Stimulated activated CD8-positive, alpha-beta memory T cell treated with anti-CD3 and anti-CD28 coated beads, Interleukin-4, amount 100 ng/mL, for 1 hour (primary cell): ENCODE data around the gene SH3RF3.

Experiments
- DNase-seq, 2 donors: peaks; one replicate each; pipeline ENCODE4 v3.0.0-alpha.2; 2020; ENCODE audit warnings: low read depth in 2 of 2, low spot score in 1 of 2

The SH3RF3 gene

GRCh38 chr2:109277406-109277805, 148.4 kb downstream of the SH3RF3 start:
- no peak for DNase-seq

DNA sequence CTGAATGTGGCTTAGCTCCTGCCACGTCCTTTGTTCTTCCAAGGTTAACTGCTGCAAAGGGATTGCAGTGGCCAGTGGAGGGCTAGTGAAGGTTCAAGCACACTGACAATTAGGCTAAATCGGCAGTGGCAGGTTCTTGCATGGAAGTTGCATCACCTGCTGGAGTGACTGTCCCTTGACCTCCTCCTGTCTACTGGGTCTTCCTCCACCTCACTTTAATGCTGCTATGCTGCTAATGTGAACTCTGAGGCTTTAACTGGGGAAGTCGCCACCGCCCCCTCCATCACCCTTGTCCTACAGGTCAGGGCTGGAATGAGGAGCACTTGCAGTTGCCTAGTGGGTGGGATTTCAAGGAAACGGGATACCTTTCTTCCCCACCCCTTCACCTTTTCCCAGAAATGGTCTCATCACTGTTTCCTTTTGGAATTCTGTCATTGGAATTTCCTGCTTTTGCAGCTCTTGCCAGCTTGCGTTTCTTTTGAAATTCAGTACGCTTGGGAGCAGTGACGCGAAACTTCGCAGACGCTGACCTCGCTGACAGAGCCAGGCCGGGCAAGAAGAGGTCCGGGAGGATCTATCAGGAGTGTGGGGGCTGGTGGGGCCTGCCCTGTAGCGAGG, 150.3 kb downstream of the SH3RF3 start:
- DNase-seq = no peak

GRCh38 chr2:109280804-109281203, 151.8 kb downstream of the SH3RF3 start:
- no peak for DNase-seq

GRCh38 chr2:109282360-109282759, 153.4 kb downstream of the SH3RF3 start:
- DNase-seq = no peak

- DNase-seq = no peak
Measured at GRCh38 chr2:109282865-109283264, 153.9 kb downstream of the SH3RF3 start.

DNA sequence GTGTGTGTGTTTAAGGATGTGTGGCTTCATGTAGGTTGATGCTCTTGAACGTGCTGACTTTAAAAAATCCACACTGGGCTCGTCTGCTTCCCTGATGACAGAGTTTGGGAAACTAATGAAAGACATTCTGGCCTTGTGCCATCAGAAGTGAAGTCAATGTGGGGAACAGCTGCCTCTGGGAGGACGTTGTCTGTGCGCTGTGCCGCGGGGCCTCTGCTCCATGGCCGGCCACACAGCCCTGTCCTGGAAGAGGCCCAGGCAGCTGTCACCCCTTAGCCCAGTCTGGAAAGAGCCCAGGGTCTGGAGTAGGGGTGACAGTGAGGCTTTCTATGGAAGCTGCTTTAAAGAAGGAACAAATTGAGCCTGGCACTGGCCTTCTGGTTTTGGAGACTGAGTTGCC, 155.8 kb downstream of the SH3RF3 start:
- no peak for DNase-seq

DNA sequence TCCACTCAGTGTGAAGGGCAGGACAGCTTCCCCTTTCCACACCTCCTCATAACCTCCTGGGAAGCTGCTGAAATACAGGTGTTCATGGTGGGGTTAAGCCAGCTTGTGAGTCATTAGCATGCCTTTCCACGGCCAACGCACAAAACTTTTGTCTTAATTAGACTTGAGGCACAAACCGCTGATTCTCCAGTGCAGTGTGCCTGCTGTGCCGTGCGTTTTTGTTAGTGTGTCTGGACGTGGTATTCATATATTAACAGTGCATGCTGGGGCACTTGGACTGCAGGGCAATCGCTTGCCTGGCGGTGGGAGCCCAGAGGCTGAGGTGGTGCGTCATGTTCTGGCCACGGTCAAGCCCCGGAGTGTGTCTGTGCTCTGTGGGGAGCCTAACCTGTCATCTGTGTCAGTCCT, 156.2 kb downstream of the SH3RF3 start:
- no peak for DNase-seq

GRCh38 chr2:109287413-109287812, 158.4 kb downstream of the SH3RF3 start:
- DNase-seq = no peak

DNA sequence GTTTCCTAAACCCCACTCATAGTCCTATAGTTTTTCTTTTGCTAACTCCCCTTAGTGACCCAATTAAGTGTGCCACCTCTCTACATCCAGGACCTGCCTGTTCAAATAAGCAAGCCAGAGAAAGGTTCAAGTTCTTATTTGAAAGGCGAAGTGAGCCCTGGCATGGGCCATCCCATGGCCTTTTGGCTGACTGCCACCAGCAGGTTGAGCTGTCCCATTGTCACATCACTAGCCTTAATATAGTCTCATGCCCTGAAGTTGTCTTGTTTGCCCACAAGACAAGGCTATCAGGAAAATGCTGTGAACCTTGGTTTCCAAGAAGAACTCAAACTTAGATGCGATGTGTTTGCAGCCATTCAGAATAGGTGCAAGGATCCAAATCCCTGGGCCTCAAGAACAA, 158.8 kb downstream of the SH3RF3 start:
- no peak for DNase-seq

DNA sequence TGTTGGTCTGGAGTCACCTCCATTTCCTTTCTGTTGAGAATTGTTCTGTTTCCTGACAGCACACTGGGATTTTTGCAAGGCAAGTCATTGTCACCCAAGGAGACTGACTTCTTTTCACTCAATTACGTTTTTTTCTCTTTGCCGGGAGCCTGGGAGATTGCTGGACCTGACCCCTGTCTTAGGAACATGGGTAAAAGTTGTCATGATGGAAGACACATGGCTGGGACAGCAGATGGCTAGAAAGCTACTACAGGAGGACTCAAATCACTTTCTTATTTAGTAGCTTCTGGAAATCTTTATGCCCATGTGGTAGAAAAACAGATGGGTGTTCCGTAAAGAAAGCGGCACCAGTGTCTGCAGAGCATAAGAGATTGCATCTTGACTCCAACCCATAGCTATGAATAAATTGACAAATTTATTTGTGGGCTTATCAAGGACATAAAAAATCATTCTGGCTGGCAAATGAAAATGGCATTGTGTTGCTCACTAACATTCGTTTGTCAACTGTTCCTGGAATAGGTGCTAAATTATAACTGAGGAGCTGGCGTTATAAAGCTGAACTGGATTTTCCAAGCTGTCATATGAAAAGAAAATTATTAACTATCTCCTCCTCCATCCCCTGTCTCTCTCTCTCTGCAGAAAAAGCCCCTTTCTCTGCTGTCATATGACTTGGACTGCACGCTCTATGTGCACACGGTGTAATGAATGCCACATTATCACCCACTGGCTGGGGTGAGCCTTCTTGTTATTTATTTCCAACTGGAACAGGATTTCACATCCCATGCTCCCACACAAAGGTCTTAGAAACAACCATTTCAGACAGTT, 159.8 kb downstream of the SH3RF3 start:
- DNase-seq = no peak

- no peak for DNase-seq
Measured at GRCh38 chr2:109289504-109290222, 160.7 kb downstream of the SH3RF3 start.

DNA sequence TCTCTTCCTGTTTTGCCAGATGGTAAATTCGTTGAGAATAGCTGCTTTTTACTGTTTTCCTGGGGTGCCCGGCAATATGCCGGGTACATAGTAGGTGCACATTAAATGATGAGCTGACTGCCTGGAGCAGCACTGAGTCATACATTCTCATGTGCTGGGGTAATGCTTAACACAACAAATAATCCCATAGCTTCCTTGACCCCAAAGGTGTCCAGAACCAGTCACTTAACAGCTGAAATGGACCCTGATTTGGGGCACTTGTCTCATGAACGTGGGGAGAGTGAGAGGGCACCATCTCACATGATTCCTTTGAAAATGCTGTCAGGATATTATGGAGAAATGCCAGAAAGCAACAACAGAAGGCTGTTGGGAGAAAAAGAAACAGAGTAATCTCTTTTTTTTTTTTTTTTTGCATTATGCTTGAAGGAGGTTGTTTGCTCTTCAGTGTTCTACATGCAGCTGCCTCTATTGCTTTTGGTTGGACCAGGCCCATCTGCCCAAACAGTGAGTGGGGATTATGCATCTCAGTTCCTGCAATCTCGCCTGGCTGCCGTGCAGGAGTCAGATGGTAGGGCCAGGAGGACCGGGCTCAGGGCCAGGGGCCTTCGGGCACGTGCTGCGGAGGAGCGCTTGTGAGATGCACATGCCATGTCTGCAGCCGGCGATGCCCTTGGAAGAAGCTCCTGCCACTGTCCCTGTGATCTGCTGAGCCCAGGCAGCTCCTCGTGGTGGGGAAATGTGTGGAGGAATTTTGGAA, 162.1 kb downstream of the SH3RF3 start:
- no peak for DNase-seq

- no peak for DNase-seq
Measured at GRCh38 chr2:109292386-109292785, 163.4 kb downstream of the SH3RF3 start.

- no peak for DNase-seq
Measured at GRCh38 chr2:109293663-109294062, 164.7 kb downstream of the SH3RF3 start.

GRCh38 chr2:109294523-109294922, 165.5 kb downstream of the SH3RF3 start:
- DNase-seq = no peak

GRCh38 chr2:109295070-109295780, 166.2 kb downstream of the SH3RF3 start:
- DNase-seq = no peak

GRCh38 chr2:109295781-109296117, 166.7 kb downstream of the SH3RF3 start:
- no peak for DNase-seq

DNA sequence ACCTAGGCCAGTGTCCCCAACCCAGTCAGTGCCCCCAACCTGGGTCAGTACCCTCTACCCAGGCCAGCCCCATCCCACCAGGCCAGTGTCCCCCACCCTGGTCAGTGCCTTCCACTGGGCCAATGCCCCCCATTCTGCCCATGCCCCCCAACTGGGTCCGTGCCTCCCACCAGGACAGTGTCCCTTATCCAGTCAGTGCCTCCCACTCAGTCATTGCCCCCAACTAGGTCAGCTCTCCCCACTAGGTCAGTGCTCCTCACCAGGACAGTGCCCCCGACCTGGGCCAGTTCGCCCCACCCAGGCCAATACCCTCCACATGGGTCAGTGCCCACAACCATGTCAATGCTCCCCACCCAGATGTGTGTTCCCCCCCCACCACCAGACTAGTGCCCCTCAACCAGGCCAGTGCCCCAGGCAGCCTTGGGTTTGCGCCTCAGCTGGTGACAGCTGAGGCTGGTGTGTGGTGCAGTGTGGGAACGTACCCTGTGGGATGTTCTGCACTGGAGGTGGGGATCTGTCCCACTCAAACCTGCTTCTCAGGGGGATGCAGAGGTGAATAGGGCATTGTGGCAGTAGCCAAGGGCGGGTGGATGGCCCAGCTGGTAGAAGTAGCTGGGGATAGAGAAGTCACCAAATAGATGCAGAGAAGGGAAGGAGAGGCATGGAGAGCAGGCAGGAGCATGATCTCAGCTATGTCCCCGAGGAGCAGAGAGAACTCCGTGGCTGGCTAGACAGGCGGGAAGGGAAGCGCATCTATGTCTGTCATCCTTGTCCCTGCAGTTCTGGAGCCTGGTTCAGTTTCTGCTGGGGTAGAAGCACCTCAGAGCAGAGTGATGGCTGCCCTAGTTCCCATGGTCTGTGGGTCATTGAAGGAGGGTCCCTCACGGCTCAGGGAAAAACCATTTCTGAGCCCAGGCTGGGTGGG, 168.8 kb downstream of the SH3RF3 start:
- DNase-seq = no peak

- no peak for DNase-seq
Measured at GRCh38 chr2:109298851-109299250, 169.8 kb downstream of the SH3RF3 start.

DNA sequence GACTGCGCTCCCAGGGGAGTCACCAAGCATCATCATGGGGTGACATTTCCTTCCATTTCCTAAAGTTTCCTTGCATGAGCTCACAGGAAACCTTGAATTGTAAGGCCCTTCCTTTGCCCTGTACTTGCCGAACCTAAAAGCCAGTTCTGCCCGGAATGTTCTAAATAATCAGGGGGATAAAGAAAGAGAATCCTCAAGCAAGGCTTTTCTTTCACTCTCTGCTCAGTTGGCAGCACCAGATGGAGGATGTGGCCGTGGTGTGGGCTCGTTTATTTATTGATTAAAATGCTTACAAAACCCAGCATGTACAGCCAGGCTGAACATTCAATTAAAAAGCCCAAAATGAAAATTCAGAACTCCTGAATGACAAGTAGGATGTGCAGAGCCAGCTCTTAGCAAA, 170.5 kb downstream of the SH3RF3 start:
- DNase-seq = no peak
